Peyer's patch (tissue), 4 donors: Measurements from ENCODE around the gene GLT8D1. TPM values are rescaled to one million over a fixed set of nuclear protein-coding genes. Genes with fewer than 3 reads are reported as not detected.

Experiments
- DNase-seq, 3 donors: peaks; one replicate each; pipeline ENCODE4 v3.0.0-alpha.2; 2017 to 2019
- H3K27ac ChIP-seq, 4 donors: fragments of 200-600 bp; sonication (generic); one replicate each; pipeline ENCODE4 v1.5.1; 2016 to 2019
- H3K27me3 ChIP-seq, 2 donors: fragments of 200-600 bp; sonication (generic); one replicate each; pipeline ENCODE4 v1.5.1; 2019
- H3K36me3 ChIP-seq, 3 donors: fragments of 200-600 bp; sonication (generic); one replicate each; pipeline ENCODE4 v1.5.1; 2016 to 2019
- H3K4me1 ChIP-seq, 4 donors: fragments of 200-600 bp; sonication (generic); one replicate each; pipeline ENCODE4 v1.5.1; 2016 to 2019
- H3K4me3 ChIP-seq, 4 donors: fragments of 200-600 bp; sonication (generic); 1 replicate in 3 of 4; 2 replicates in 1 of 4; pipeline ENCODE4 v1.5.1; 2016 to 2019; ENCODE audit warnings: mild to moderate bottlenecking in 1 of 4
- H3K9me3 ChIP-seq, 4 donors: fragments of 200-600 bp; sonication (generic); one replicate each; pipeline ENCODE4 v1.5.1; 2016 to 2019; ENCODE audit warnings: mild to moderate bottlenecking in 1 of 4
- POLR2A ChIP-seq, 2 donors: fragments of 450-650 bp; IDR thresholded peaks; one replicate each; pipeline ENCODE4 v1.5.1; 2017; ENCODE audit warnings: antibody characterized with exemption in 2 of 2, mild to moderate bottlenecking in 2 of 2, moderate library complexity in 2 of 2
- total RNA-seq, 4 donors: library from RNA; depleted of rRNA; stranded (reverse); fragments of >200 nt; gene quantifications; one replicate each; pipeline ENCODE4 v1.1.0, GENCODE V29; 2016
- TF ChIP-seq, protein P1 (sequence below), 6 experiments: fragments of 450-650 bp in 4 of 6; fragments of 200-600 bp in 2 of 6; sonication (generic) in 1 of 6; IDR thresholded peaks; one replicate each; pipeline ENCODE4 v1.5.1; 2017 to 2019; ENCODE audit warnings: antibody characterized with exemption in 6 of 6, mild to moderate bottlenecking in 3 of 6, moderate library complexity in 1 of 6

Gene GLT8D1
- total RNA-seq, 4 donors from 2014 or later: 25.6 to 31.2 (median 30.3) TPM

GRCh38 chr3:52689151-52689550 lies 16.4 kb downstream of the GLT8D1 start:
- Histone ChIP-seq H3K27me3 (no peaks in the 10 kb centered on the region), H3K4me3 (no peak overlapping the region), H3K9me3 (no peaks in the 10 kb centered on the region), H3K36me3 (peaks cover 0 to 69% (median 0%) of the 10 kb centered on the region in 3 donors), H3K4me1 (peaks cover 0 to 15% (median 2%) of the 10 kb centered on the region in 4 donors), H3K27ac (no peak overlapping the region)
- DNase-seq: no peak
- TF ChIP-seq, protein P1, sequence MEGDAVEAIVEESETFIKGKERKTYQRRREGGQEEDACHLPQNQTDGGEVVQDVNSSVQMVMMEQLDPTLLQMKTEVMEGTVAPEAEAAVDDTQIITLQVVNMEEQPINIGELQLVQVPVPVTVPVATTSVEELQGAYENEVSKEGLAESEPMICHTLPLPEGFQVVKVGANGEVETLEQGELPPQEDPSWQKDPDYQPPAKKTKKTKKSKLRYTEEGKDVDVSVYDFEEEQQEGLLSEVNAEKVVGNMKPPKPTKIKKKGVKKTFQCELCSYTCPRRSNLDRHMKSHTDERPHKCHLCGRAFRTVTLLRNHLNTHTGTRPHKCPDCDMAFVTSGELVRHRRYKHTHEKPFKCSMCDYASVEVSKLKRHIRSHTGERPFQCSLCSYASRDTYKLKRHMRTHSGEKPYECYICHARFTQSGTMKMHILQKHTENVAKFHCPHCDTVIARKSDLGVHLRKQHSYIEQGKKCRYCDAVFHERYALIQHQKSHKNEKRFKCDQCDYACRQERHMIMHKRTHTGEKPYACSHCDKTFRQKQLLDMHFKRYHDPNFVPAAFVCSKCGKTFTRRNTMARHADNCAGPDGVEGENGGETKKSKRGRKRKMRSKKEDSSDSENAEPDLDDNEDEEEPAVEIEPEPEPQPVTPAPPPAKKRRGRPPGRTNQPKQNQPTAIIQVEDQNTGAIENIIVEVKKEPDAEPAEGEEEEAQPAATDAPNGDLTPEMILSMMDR (IDR thresholded peaks at IDR 0.05): no peak
- no peak for TF ChIP-seq POLR2A (IDR thresholded peaks at IDR 0.05)

DNA sequence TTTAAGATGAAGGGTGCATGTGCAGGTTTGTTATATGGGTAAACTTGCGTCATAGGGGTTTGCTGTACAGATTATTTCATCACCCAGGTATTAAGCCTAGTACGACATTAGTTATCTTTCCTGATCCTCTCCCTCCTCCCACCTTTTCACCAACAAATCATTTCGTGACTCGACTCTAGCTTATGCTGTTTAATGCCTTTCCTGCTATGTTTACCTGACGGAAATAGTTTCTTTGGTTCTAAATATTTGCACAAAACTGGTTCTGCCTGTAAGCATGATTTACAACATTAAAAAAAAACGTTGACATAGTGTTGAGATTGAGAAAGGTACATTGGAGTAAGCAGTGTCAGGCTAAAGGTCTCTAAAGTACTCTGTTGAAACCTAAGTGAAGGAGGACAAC lies 17.3 kb downstream of the GLT8D1 start:
- DNase-seq: no peak
- Histone ChIP-seq H3K4me3 (no peak overlapping the region), H3K9me3 (no peaks in the 10 kb centered on the region), H3K36me3 (peaks cover 0 to 60% (median 0%) of the 10 kb centered on the region in 3 donors), H3K27me3 (no peaks in the 10 kb centered on the region), H3K27ac (no peak overlapping the region), H3K4me1 (peaks cover 0 to 24% (median 2%) of the 10 kb centered on the region in 4 donors)
- no peak for TF ChIP-seq POLR2A (IDR thresholded peaks at IDR 0.05)
- TF ChIP-seq, protein P1 (IDR thresholded peaks at IDR 0.05): no peak

DNA sequence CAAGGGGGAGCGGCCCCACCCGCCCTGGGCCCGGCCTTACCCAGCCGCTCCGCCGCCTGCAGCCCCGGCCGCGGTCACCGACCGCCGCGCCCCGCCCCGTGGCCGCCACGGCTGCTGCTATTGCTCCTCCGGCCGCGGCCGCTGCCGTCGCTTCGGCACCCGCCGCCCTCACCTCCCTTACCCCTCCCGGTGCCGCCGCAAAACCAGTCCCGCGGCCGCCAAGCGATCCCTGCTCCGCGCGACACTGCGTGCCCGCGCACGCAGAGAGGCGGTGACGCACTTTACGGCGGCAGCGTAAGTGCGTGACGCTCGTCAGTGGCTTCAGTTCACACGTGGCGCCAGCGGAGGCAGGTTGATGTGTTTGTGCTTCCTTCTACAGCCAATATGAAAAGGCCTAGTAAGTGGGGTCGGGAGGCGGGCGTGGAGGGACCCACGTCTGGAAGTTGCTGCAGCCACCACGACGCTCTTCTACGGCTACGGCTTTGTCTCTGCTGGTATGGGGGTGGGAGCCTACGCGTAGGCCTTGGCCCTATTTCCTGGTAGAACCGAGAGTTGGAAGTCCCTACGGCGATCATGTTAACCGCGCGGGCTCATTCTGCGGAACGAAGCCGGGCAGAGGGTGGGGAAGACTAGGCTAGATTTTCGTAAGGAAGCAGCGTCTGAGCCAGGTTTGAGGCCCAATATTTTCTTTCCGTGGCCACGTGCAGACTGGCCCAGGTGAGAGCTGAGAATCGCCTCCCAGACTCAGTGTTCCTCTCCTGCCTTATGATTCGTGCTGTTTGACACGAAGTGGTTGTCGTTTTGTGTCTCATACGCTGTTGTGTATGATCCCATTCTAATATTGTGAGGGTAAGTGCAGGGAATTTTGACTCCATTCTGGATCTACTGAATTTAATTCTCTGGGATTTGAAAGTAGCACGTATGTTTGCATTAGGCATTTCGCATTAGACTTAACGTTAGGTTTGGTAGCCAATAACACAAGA lies 19.6 kb downstream of the GLT8D1 start, which contains the start of the genes GNL3 and PBRM1:
Gene GNL3 (plus strand): TSS at position 324 of the 983 bp plus-strand sequence. CDS start 61 bp downstream, at position 385.
Gene PBRM1 (minus strand): TSS at position 205 of the 983 bp plus-strand sequence.
- Histone ChIP-seq H3K9me3 (no peaks in the 10 kb centered on the region), H3K36me3 (peaks cover 0 to 37% (median 0%) of the 10 kb centered on the region in 3 donors), H3K4me3 (peak within 1 kb of the TSS; percentile 70 to 97 (median 80)), H3K27me3 (no peaks in the 10 kb centered on the region), H3K27ac (peak within 1 kb of the TSS; percentile 96 to 100 (median 98)), H3K4me1 (peaks cover 0 to 32% (median 2%) of the 10 kb centered on the region in 4 donors)
- TF ChIP-seq, protein P1 (IDR thresholded peaks at IDR 0.05): no peak
- peak; percentile 79 to 81 for TF ChIP-seq POLR2A (IDR thresholded peaks at IDR 0.05)
- DNase-seq: peak; percentile 91 to 97 (median 96)

- H3K27me3 ChIP-seq: no peaks in the 10 kb centered on the region
- H3K9me3 ChIP-seq: no peaks in the 10 kb centered on the region
- peak; percentile 71 to 92 (median 91) for DNase-seq
- peaks cover 0 to 36% (median 0%) of the 10 kb centered on the region in 3 donors for H3K36me3 ChIP-seq
- H3K4me1 ChIP-seq: peaks cover 0 to 32% (median 2%) of the 10 kb centered on the region in 4 donors
- H3K4me3 ChIP-seq: peak overlapping the region; percentile 70 to 97 (median 80)
- TF ChIP-seq POLR2A (IDR thresholded peaks at IDR 0.05): peak in 1 of 2 donors; percentile 45
- TF ChIP-seq, protein P1 (IDR thresholded peaks at IDR 0.05): peak in 1 of 6 experiments; percentile 20
- H3K27ac ChIP-seq: peak overlapping the region; percentile 96 to 100 (median 98)
Observed at GRCh38 chr3:52685285-52685708, 20.3 kb downstream of the GLT8D1 start.

GRCh38 chr3:52684184-52684583 lies 21.4 kb downstream of the GLT8D1 start:
- H3K4me3 ChIP-seq: peak overlapping the region in 1 of 4 donors; percentile 78
- peaks cover 0 to 28% (median 0%) of the 10 kb centered on the region in 3 donors for H3K36me3 ChIP-seq
- no peaks in the 10 kb centered on the region for H3K27me3 ChIP-seq
- TF ChIP-seq POLR2A (IDR thresholded peaks at IDR 0.05): no peak
- TF ChIP-seq, protein P1 (IDR thresholded peaks at IDR 0.05): no peak
- peaks cover 0 to 32% (median 2%) of the 10 kb centered on the region in 4 donors for H3K4me1 ChIP-seq
- no peaks in the 10 kb centered on the region for H3K9me3 ChIP-seq
- H3K27ac ChIP-seq: no peak overlapping the region
- no peak for DNase-seq
